M059J (cell line): ENCODE measurements around the gene MARVELD2. TPM values are rescaled to one million over a fixed set of nuclear protein-coding genes. Genes with fewer than 3 reads are reported as not detected.

Experiments
- DNase-seq: peaks from one replicate; pipeline ENCODE4 v3.0.0-alpha.2; 2012; ENCODE audit warnings: low read depth
- total RNA-seq: library from RNA; depleted of rRNA; stranded (reverse); fragments of >200 nt; shearing (Covaris generic); gene quantifications from 2 replicates; pipeline ENCODE4 v1.2.3, GENCODE V29; 2014; rRNA removed

The MARVELD2 gene
- total RNA-seq, 1 experiment from 2014 or later = 5.7 TPM

DNA sequence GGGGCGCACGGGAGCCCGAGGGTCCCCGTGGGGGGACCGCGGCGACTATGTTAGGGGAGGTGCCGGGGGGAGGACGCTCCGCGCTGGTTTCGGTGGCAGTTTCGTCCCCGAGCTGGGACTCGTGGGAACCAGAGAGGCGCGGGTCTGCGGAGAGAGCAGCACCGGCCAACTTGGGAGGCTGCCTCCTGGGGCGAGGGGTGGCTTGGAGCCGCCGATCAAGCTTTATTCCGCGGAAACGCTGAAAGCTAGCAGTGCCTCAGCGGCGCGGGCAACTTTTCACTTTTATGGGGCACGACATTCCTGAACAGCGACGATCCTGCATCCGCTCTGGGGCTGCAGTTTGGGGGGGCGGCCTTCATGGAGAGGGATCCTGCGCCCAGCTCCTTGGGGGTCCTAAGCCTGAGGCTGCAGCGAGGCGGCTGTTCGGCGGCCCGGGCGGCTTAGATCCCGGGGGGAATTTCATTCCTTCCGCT is 78.0 kb downstream of the MARVELD2 start:
- peak; percentile 49 for DNase-seq

DNA sequence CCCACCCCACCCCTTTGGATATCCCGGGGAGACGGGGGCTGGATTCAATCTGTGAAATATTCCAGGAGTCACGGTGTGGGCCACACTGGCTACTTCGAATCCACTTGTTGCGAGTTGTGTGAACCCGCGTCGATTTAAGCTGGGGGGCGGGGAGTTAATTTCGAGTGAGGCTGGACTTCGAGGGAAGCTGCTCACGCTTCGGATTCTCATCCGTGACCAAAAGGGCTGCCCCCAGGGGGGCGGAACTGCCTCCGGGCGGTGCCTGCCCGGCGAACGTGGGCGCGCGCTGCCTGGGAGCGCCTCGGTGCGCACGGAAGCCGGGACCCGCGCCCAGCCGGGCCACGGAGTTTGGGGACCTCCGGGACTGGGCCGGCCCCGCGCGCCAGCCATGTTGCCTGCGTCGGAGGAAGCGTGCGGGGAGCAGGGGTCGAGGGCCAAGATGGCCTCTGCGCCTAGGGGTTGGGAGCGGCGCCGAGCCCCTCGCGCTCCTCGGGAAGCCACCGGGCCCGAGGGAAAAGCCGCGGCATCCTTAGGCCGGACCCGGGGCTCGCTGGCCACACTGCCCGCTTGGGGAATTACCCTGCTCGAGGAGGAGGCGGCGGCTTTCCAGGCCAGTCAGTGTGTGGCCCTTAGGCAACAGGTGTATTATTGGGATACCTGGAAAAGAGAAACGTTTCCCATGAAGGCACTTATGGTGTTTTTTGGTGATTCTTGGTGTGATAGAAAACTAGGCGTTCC is 78.6 kb downstream of the MARVELD2 start:
- DNase-seq = peak; percentile 57

Other genes starting within 250 kb of the MARVELD2 start
- 320 and 352 TPM in 2 replicates for gene CCNB1, start 248.0 kb upstream of the MARVELD2 start, total RNA-seq
- 36.2 and 46.0 TPM in 2 replicates for gene CENPH, start 225.5 kb upstream of the MARVELD2 start, total RNA-seq
- 37.3 and 50.9 TPM in 2 replicates for gene CDK7, start 180.2 kb upstream of the MARVELD2 start, total RNA-seq
- gene CCDC125, start 82.3 kb upstream of the MARVELD2 start, total RNA-seq = 5.1 and 7.6 TPM in 2 replicates
- gene AK6, start 45.6 kb upstream of the MARVELD2 start, total RNA-seq = 48.9 and 51.6 TPM in 2 replicates
- 94.7 and 114 TPM in 2 replicates for gene TAF9, start 45.6 kb upstream of the MARVELD2 start, total RNA-seq
- gene RAD17, start 45.3 kb upstream of the MARVELD2 start, total RNA-seq = 8.5 and 19.7 TPM in 2 replicates
- gene OCLN, start 77.7 kb downstream of the MARVELD2 start, total RNA-seq = 15.7 and 24.4 TPM in 2 replicates
- gene GTF2H2C, start 145.1 kb downstream of the MARVELD2 start, total RNA-seq = 32.1 and 35.0 TPM in 2 replicates